ENCODE results near the gene PPARGC1A.

The PPARGC1A gene

DNA sequence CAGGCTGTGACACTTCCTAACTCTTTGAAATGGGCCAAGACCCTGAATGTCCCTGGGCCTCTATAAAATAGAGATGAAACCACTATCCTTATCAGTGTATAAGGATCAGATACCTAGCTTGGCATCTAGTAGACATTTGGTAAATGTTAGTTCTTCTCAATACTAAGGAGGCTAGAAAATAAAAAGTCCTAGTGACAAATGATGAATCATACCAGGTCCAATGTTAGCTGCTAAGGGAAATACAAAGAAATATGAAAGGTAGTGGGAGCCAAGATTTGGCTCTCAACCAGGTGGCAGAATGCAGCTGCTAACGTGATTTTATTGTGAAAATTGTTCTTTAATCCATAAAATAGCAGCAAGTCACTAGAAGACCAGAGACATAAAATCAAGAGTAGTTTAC, 19.8 kb upstream of the PPARGC1A start:
- DNase-seq = no peak

DNA sequence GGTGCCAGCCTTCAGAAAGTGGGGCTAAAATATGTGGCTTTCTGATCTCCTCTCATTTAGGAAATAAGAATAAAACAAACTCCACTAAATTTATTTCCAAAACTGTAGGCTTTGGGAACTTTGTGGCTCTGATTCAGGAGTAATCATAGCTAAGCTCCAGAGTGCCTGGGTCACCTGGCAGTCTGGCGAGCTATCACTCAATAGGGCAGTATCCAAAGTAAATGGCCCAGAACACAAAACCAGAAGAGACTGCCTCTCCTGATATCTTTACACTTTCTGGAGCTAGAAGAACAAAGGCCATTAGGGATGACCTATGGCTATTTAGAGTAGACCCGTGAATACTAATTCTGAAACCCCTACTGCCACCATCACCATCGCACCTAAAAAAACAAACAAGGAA, 17.0 kb upstream of the PPARGC1A start:
- DNase-seq = no peak

GRCh38 chr4:23904639-23905071, 14.8 kb upstream of the PPARGC1A start:
- no peak for DNase-seq

DNA sequence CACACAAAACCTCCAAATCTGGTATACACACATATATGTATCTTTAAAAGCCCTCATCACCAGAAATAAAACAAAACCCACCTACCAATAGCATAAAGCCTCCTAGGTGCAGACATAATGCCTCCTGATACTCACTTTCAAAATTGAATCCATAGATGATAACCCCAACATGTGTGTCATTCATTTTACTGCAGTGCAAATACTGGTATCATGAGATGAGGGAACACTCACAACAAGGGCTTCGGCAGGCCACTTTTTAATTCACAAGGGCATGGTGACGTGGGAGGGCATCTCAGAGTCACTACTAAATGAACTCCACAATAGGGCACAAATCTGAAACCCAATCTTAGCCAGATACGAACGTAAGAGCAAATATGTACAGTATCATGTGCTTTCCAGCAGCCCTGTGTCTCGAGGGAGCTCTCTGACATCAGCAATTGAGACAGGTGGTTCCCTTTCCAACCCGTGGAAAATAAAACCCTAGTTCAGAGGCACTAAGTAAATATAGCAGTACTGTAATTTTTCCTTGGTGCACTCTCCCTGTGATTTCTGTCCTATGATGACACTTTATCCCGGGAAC, 14.1 kb upstream of the PPARGC1A start:
- DNase-seq = peak; percentile 35

DNA sequence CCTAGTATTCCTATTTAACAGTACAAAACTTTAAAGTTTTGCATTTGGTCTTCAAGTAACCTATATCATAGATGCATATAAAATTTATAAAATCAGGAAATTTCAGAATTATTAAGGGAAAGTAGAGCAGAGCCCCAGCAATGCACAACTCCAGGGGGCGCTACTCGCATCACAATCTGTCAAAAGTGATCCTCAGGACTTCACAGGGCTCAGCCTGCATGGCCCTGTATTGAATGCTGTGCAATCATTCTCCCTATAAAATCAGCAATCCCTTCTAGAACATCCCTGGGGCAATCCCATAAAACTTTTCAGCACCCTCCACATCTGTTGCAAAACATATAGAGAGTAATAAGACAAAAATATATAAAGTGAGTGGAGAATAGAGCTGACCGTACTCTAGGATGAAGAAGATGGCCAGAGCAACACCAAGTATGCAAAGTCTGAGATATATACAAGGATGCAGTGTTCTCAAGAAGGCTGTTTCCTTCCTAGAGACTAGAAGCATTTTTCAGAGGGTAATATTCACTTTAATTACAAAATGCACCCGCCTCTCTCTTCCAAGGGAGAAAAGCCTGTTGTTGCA, 12.5 kb upstream of the PPARGC1A start:
- no peak for DNase-seq

GRCh38 chr4:23900636-23901035, 10.8 kb upstream of the PPARGC1A start:
- DNase-seq = no peak

DNA sequence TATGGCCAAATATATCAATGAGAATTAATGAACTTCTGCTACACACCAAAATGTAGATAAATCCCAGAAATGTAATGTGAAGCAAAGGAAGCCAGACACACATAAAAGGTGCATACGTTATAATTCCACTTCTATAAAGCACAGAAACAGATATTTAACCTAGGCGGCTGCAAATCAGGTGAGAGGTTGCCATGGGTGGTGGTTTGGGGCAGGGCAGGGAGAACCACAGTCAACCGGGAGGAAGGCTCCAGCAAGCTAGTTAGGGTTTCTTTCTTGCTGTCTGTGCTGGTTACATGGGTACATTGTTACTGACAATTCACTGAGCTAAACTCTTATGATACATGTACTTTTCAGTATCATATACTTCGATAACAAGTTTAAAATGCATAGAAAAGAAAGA, 9.7 kb upstream of the PPARGC1A start:
- no peak for DNase-seq

- DNase-seq = no peak
These were observed 7.8 kb upstream of the PPARGC1A start for GRCh38 chr4:23897564-23898109.

GRCh38 chr4:23894021-23894420, 4.2 kb upstream of the PPARGC1A start:
- no peak for DNase-seq

DNA sequence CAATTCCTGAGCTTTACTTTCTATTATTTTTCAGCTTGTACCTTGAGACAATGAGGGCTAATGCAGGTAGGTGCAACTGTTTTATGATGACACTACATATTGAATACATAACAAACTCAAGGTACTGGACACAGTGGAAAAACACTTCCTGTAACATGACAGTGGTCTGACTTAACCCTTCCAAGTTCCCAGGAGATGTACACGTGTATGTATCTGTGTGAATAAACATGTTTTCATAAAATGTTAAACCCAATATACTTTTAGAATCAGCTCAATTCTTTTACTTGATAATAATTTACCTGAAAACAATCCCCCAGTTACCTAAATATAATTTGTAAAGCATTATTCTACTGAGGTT, 1.2 kb upstream of the PPARGC1A start:
- DNase-seq = no peak

DNA sequence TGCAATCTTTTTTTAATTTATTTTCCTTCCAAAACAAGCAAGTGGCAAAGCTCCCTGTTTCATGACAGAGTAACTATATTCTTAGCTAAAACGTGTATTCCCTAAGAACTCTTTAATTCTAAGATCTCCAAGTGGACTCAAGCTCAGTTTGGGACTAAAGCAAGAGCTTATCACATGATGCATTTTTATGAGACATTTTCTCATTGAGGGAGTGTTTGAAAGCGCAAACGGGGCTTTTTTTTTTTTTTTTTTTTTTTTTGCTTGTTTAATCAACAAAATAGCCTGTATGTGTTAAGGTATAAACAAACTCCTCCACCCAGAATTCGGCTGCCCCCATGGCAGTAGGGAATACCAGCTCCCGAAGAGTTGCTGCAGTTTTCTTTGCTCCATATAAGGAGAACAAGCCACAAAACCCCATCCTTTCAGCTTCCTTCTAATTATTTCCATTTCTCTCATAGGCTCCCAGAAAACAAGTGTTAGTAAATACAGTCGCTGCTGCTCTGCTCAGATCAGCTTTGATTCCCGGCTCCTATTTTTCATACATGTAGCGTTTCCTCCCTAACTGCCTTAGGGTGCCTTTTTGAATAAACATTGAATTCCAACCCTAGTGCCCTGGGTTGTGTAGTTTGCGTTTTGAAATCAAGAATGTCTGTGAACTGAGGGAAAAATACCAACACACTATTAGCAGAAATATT, 669 bp upstream of the PPARGC1A start:
- no peak for DNase-seq

- DNase-seq = no peak
These were observed 456 bp downstream of the PPARGC1A start for GRCh38 chr4:23889391-23889790.

DNA sequence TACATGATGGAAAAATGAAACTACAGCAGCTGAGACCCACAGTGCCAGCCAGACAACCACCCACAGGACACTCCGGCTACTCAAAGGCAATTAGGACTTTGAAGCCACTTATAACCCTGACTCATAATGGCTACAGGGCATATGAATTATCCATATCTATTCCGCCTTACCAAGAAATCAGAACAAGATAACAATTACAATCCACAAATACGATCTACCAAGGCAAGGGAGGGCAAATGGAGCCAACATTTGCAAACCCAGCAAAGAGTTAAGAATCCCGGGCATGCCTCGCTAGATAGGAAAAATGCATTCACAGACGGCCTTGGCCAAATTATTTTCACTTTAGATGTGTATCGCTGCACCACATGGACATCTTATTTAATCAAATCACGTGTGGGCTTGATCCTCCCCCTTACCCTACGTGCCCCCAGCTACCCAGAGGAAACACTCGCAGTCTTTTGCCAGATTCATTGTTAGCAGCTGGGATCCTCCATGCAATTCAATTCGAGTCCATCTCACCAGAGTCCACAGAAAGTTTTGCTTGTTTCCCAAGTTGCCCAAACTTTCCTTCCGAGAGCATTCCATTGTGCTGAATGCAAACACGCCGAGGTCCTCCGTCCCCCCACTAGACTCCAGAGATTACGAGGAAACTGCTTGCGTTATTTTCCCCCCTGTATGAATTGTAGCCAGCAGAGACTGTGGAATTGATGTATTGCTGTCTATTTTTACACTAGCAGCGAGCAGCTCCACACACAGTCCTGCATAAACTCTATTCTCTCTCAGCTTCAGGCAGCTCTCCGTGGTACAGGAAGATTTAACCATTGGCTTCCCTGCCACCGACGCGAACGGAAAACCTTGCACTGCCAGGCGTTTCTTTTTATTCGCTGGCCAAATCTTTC, 1.2 kb downstream of the PPARGC1A start:
- peak; percentile 62 for DNase-seq

GRCh38 chr4:23887989-23888388, 1.9 kb downstream of the PPARGC1A start:
- no peak for DNase-seq

DNA sequence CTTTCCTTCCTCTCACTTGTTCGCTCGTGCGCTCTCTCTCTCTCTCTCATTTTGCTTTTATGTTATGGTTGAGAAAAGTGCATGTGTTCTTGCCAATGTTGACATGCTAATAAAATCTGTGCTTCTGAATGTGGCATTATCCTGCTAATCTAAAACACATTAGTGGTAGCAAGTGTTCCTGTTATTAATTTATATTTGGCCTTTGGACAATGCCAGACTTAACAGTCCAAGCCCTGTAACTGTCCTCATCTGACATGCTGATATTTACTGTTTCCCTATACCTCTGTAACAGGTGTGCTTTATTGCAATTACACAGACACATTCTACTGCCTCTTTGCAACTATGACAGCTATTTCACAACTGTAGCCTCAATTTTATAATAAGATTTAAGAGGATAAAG, 2.7 kb downstream of the PPARGC1A start:
- no peak for DNase-seq

- DNase-seq = no peak
These were observed 3.8 kb downstream of the PPARGC1A start for GRCh38 chr4:23885943-23886590.

DNA sequence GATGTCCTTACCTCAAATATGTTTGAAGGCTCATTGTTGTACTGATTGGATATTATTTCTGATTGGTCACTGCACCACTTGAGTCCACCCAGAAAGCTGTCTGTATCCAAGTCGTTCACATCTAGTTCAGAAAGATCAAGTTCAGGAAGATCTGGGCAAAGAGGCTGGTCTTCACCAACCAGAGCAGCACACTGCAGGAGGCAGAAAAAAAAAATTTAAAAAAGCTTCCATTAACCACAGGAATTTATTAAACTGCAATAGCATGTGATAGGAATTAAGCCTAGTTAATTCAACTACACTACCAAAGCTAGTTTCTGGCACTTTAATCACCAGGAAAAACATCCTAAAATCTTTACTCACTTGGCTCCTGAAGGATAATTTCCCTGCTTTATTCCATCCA, 5.1 kb downstream of the PPARGC1A start:
- DNase-seq = no peak

DNA sequence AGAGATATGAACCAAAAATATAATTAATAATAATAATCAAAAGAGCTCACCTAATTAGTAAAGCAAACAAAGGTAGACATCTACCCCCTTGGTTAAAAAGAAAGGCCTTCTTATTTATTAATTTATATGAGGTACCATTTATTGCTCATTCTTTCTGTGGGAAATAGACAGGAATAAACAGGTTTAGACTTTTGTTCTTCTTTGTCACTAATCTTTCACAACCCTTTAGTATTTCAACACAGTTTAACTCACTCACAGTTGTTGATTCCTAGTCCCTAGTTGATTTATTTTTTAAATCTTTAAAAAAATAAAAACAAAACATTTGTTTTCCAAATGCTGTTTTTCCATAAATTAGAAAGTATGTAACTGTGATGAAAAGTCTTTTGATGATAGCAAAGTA, 5.6 kb downstream of the PPARGC1A start:
- no peak for DNase-seq

DNA sequence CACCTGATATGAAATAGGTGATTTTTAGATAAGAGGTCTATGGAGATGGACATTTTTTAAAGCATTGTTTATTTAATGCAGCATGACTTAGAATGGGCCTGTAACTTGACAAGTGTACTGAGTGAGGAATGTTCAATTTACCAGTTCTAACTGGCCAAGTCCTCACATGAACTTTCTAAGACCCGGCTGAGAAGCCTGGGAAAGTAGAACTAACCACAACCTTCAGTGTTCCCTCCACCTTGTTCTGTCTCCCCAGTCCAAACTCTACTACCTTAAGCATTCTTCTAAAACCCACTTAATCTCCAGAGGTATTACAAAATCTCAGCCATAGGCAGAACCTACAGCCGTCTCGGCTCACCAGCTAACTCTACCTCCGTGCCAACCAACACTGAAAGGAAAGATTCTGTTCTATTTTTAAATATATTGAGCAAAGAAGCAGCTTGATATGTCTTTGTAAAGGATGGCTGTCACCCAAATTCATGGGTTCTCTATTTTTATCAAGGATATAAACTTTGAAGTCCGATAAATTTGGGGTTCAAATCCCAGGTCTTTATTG, 6.8 kb downstream of the PPARGC1A start:
- no peak for DNase-seq

GRCh38 chr4:23881674-23882337, 8.0 kb downstream of the PPARGC1A start:
- DNase-seq = no peak

GRCh38 chr4:23881052-23881501, 8.8 kb downstream of the PPARGC1A start:
- DNase-seq = no peak

All from right hindlimb (tissue), 1 donor.